Panc1 (cell line): ENCODE results near the gene CLECL1. TPM values are rescaled to one million over a fixed set of nuclear protein-coding genes. Genes with fewer than 3 reads are reported as not detected.
"Not testable (repeated sequence)": the region's sequence is repeated elsewhere in the genome, so short reads cannot be mapped to it uniquely, and the experiment has no call there.

ENCODE experiments used
- ATAC-seq: fragments of 200-7000 bp; cut with Tn5 transposase; 2 replicates; pipeline ENCODE4 v1.9.1; 2020; ENCODE audit warnings: mild to moderate bottlenecking, moderate library complexity
- BruUV-seq: library from RNA; stranded (reverse); fragments of 400-500 nt; replicated peaks from 2 replicates; lab custom pipeline; 2021; lab: Mats Ljungman, UMichigan
- CTCF ChIA-PET: fragments of 300-600 bp; sonication (Branson Sonifier 250); formaldehyde crosslinking; loops from one replicate; lab custom pipeline; 2022; ENCODE audit warnings: antibody characterized with exemption; lab: Charles Lee
- POLR2A ChIA-PET: fragments of 300-600 bp; sonication (Branson Sonifier 250); formaldehyde crosslinking; loops from one replicate; lab custom pipeline; 2022; ENCODE audit warnings: antibody characterized with exemption; lab: Charles Lee
- DNase-seq: peaks from one replicate; pipeline ENCODE4 v3.0.0-alpha.2; 2010; ENCODE audit warnings: low read depth, low spot score
- H3K27ac ChIP-seq: 2 replicates; pipeline ENCODE4 v1.5.1; 2011; ENCODE audit warnings: mild to moderate bottlenecking, low read length, inconsistent platforms
- H3K27me3 ChIP-seq: fragments of 200-500 bp; sonication (Bioruptor generic); 2 replicates; pipeline ENCODE4 v1.6.0; 2014; ENCODE audit warnings: low read length, inconsistent platforms; ENCODE audit not compliant: control insufficient read depth, insufficient read depth
- H3K36me3 ChIP-seq: fragments of 200-500 bp; sonication (Bioruptor generic); 2 replicates; pipeline ENCODE4 v1.5.1; 2014; ENCODE audit warnings: inconsistent platforms, mild to moderate bottlenecking, low read length, moderate library complexity; ENCODE audit not compliant: control insufficient read depth, insufficient read depth
- H3K4me1 ChIP-seq: 2 replicates; pipeline ENCODE4 v1.5.1; 2011; ENCODE audit warnings: inconsistent platforms, mild to moderate bottlenecking, low read length, moderate library complexity; ENCODE audit not compliant: control insufficient read depth, insufficient read depth
- H3K4me3 ChIP-seq, 2 experiments: 2 replicates each; pipeline ENCODE4 v1.5.1; 2011 to 2012; ENCODE audit warnings: low read depth in 2 of 2, low read length in 2 of 2, mild to moderate bottlenecking in 2 of 2, inconsistent platforms in 1 of 2, moderate library complexity in 1 of 2
- H3K9me3 ChIP-seq: fragments of 200-500 bp; sonication (Bioruptor generic); 2 replicates; pipeline ENCODE4 v1.5.1; 2014; ENCODE audit warnings: low read depth, mild to moderate bottlenecking, inconsistent platforms, low read length, moderate library complexity; ENCODE audit not compliant: control insufficient read depth, insufficient read depth
- POLR2AphosphoS5 ChIP-seq: IDR thresholded peaks from 2 replicates; pipeline ENCODE4 v1.6.1; 2012; ENCODE audit warnings: mild to moderate bottlenecking, low read depth, low read length, moderate library complexity
- SIN3A ChIP-seq: IDR thresholded peaks from 2 replicates; pipeline ENCODE4 v1.6.1; 2012; ENCODE audit warnings: low read depth, mild to moderate bottlenecking, low read length, moderate library complexity, borderline replicate concordance; ENCODE audit not compliant: insufficient read depth
- TCF7L2 ChIP-seq: IDR thresholded peaks from 2 replicates; pipeline ENCODE4 v1.6.1; 2011; ENCODE audit warnings: mild to moderate bottlenecking, low read depth, low read length, inconsistent platforms
- in situ Hi-C: cut with HindIII; loops from 2 replicates; pipeline ENCODE4 v1.10.0; 2016; ENCODE audit warnings: low sequenced_read_pairs, low pct_unique_long_range_greater_than_20kb
- intact Hi-C: fragments of 100-400 bp; cut with micrococcal nuclease; formaldehyde crosslinking; loops from one replicate; pipeline ENCODE4 v1.10.0; 2022; ENCODE audit not compliant: unreplicated experiment
- total RNA-seq: library from RNA; stranded (reverse); gene quantifications from one replicate; pipeline ENCODE4 v1.2.1, GENCODE V29; 2021; ENCODE audit not compliant: unreplicated experiment
- TF ChIP-seq, protein P1 (sequence below): fragments of 450-650 bp; IDR thresholded peaks from 2 replicates; pipeline ENCODE4 v1.5.1; 2017; ENCODE audit warnings: mild to moderate bottlenecking
- TF ChIP-seq, protein P2 (sequence below), 2 experiments: IDR thresholded peaks; 2 replicates each; pipeline ENCODE4 v1.6.1; 2011 to 2012; ENCODE audit warnings: low read depth in 2 of 2, control low read depth in 1 of 2, low read length in 1 of 2, mild to moderate bottlenecking in 1 of 2, moderate library complexity in 1 of 2; ENCODE audit not compliant: insufficient read depth in 1 of 2

CLECL1 gene
- total RNA-seq, 1 experiment from 2014 or later: not detected

GRCh38 chr12:9741726-9742125 lies 8.8 kb upstream of the CLECL1 start:
- no peaks in the 10 kb centered on the region for H3K9me3 ChIP-seq
- intact Hi-C loops: no loop called here
- H3K27me3 ChIP-seq: no peaks in the 10 kb centered on the region
- H3K4me3 ChIP-seq: no peak overlapping the region
- ATAC-seq: no peak
- H3K36me3 ChIP-seq: no peaks in the 10 kb centered on the region
- ChIA-PET CTCF (no interaction called here), POLR2A (no interaction called here)
- in situ Hi-C loops: no loop called here
- no peak for DNase-seq
- TF ChIP-seq, protein P1, sequence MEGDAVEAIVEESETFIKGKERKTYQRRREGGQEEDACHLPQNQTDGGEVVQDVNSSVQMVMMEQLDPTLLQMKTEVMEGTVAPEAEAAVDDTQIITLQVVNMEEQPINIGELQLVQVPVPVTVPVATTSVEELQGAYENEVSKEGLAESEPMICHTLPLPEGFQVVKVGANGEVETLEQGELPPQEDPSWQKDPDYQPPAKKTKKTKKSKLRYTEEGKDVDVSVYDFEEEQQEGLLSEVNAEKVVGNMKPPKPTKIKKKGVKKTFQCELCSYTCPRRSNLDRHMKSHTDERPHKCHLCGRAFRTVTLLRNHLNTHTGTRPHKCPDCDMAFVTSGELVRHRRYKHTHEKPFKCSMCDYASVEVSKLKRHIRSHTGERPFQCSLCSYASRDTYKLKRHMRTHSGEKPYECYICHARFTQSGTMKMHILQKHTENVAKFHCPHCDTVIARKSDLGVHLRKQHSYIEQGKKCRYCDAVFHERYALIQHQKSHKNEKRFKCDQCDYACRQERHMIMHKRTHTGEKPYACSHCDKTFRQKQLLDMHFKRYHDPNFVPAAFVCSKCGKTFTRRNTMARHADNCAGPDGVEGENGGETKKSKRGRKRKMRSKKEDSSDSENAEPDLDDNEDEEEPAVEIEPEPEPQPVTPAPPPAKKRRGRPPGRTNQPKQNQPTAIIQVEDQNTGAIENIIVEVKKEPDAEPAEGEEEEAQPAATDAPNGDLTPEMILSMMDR: no peak
- TF ChIP-seq POLR2AphosphoS5 (no peak), SIN3A (no peak)
- no TSS peak for BruUV-seq
- H3K4me1 ChIP-seq: peaks cover 4% of the 10 kb centered on the region; the same call in 1 of the 2 replicates
- no peak overlapping the region for H3K27ac ChIP-seq

DNA sequence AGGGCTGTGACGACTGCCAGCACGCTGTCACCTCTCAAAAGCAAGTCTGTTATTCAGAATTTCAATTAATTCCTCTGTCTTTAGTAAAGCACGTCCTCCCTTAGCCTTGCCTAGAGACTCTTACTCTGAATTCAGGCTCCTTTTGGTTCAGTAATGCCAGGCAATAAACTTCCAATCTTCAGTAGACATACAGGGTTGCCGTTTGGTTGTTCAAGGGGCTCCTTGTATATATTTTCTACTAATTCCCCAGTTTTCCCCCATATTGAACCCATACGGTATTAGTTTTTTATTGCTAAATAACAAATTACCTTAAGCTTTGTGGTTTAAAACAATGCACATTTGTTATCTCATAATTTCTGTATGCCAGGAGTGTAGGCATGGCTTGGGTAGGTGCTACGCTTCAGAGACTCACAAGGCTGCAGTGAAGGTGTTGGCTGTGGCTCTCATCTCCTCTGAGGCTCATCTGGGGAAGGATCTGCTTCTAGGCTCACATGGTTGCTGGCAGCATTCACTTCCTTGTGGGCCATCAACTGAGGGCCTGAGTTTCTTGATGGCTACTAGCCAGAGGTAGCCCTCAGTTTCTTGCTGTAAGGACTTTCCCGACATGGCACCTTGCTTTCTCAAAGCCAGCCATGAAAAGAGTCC lies 7.3 kb upstream of the CLECL1 start:
- intact Hi-C loops: no loop called here
- DNase-seq (no peak), ATAC-seq (peak; percentile 76; the same call in 1 of the 2 replicates)
- no TSS peak for BruUV-seq
- ChIA-PET POLR2A (no interaction called here), CTCF (no interaction called here)
- H3K4me1 ChIP-seq: peaks cover 4% of the 10 kb centered on the region; the same call in 1 of the 2 replicates
- H3K36me3 ChIP-seq: no peaks in the 10 kb centered on the region
- H3K9me3 ChIP-seq: no peaks in the 10 kb centered on the region
- H3K27ac ChIP-seq: no peak overlapping the region
- in situ Hi-C loops: no loop called here
- H3K27me3 ChIP-seq: no peaks in the 10 kb centered on the region
- TF ChIP-seq POLR2AphosphoS5 (no peak), SIN3A (no peak), TCF7L2 (no peak)
- TF ChIP-seq, protein P1: no peak
- TF ChIP-seq, protein P2, sequence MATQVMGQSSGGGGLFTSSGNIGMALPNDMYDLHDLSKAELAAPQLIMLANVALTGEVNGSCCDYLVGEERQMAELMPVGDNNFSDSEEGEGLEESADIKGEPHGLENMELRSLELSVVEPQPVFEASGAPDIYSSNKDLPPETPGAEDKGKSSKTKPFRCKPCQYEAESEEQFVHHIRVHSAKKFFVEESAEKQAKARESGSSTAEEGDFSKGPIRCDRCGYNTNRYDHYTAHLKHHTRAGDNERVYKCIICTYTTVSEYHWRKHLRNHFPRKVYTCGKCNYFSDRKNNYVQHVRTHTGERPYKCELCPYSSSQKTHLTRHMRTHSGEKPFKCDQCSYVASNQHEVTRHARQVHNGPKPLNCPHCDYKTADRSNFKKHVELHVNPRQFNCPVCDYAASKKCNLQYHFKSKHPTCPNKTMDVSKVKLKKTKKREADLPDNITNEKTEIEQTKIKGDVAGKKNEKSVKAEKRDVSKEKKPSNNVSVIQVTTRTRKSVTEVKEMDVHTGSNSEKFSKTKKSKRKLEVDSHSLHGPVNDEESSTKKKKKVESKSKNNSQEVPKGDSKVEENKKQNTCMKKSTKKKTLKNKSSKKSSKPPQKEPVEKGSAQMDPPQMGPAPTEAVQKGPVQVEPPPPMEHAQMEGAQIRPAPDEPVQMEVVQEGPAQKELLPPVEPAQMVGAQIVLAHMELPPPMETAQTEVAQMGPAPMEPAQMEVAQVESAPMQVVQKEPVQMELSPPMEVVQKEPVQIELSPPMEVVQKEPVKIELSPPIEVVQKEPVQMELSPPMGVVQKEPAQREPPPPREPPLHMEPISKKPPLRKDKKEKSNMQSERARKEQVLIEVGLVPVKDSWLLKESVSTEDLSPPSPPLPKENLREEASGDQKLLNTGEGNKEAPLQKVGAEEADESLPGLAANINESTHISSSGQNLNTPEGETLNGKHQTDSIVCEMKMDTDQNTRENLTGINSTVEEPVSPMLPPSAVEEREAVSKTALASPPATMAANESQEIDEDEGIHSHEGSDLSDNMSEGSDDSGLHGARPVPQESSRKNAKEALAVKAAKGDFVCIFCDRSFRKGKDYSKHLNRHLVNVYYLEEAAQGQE (IDR thresholded peaks at IDR 0.05; ENCODE audit: insufficient read depth in 1 of 2, low read depth in 2 of 2, low read length in 1 of 2): no peak
- H3K4me3 ChIP-seq: peak overlapping the region; percentile 40 to 58

- DNase-seq, in situ Hi-C loops, BruUV-seq, CTCF ChIA-PET, H3K4me1 ChIP-seq, H3K27ac ChIP-seq, intact Hi-C loops, H3K9me3 ChIP-seq, POLR2A ChIA-PET, H3K27me3 ChIP-seq, H3K36me3 ChIP-seq: not testable (repeated sequence)
- H3K4me3 ChIP-seq: peak overlapping the region; percentile 40 to 58
- ATAC-seq: peak; percentile 75; the same call in 1 of the 2 replicates
These were observed 6.7 kb upstream of the CLECL1 start for GRCh38 chr12:9739404-9740105.

- BruUV-seq, DNase-seq, H3K27ac ChIP-seq, in situ Hi-C loops, H3K36me3 ChIP-seq, ATAC-seq, H3K4me3 ChIP-seq, H3K9me3 ChIP-seq, H3K4me1 ChIP-seq, intact Hi-C loops, CTCF ChIA-PET, H3K27me3 ChIP-seq, POLR2A ChIA-PET: not testable (repeated sequence)
These were observed 6.0 kb upstream of the CLECL1 start for GRCh38 chr12:9738905-9739304.
